GM12873 (cell line): ENCODE results near the gene CHRNA4.

Source experiments
- CTCF ChIP-seq: IDR thresholded peaks from 2 replicates; pipeline ENCODE4 v1.5.1; 2012; ENCODE audit warnings: low read depth, mild to moderate bottlenecking, moderate library complexity, low read length, control low read depth; ENCODE audit not compliant: insufficient read depth; ENCODE audit errors: missing control alignments

CHRNA4 gene

DNA sequence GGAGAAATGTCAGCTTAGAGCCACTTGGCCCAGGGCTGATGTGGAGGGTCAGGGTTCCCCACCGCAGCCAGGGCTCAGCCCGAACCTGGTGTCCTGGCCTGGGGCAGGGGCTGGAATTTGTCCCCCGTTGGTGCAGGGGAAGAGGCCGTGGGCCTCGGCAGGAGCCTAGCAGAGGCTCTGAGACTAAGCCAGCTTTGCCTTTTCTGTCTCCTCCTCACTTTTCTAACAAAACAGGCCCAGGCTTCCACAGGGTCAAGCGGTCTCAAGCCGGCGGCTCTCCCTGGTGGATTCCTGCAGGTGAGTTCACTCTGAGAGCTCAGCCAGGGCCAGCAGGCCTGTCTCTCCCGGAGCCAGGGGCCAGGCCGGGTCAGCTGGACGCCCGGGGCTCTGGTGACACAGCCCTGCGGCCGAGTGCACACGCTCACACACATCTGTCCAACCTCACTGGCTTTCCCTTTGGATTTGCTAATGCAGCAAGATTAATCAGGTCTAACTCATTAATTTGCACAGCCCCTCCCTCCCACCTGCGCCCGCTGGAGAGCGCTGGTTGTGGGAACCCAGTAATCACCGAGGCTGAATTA, 2.9 kb upstream of the CHRNA4 start:
- TF ChIP-seq CTCF = no peak

GRCh38 chr20:63363013-63363957, 2.1 kb upstream of the CHRNA4 start:
- TF ChIP-seq CTCF = no peak

DNA sequence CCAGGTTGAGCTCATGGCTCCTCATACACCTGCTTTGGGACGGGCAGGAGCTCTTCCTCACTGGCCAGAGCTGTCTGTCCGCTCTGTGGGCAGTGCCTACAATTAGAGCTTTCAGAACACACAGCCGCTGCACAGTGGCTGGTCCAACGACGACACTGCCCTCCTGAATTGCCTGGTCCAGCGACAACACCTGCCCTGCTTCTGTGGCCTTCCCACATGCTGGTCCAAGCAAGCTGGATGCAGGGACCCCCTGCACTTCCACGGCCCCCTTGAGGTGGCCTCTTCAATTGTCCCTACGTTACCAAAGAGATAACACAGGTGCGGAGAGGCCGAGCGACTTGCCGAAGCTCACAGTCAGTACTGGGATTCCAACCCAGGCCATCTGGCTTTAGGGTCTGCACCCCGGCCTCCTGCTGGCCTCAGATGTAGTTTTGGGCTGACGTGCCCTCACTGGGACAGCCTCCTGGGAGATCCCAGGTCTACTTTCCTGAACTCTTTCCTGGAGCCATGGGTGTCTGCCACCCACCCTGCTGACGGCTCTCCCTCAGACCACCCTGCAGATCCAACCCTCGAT, 1.4 kb upstream of the CHRNA4 start:
- TF ChIP-seq CTCF = no peak

DNA sequence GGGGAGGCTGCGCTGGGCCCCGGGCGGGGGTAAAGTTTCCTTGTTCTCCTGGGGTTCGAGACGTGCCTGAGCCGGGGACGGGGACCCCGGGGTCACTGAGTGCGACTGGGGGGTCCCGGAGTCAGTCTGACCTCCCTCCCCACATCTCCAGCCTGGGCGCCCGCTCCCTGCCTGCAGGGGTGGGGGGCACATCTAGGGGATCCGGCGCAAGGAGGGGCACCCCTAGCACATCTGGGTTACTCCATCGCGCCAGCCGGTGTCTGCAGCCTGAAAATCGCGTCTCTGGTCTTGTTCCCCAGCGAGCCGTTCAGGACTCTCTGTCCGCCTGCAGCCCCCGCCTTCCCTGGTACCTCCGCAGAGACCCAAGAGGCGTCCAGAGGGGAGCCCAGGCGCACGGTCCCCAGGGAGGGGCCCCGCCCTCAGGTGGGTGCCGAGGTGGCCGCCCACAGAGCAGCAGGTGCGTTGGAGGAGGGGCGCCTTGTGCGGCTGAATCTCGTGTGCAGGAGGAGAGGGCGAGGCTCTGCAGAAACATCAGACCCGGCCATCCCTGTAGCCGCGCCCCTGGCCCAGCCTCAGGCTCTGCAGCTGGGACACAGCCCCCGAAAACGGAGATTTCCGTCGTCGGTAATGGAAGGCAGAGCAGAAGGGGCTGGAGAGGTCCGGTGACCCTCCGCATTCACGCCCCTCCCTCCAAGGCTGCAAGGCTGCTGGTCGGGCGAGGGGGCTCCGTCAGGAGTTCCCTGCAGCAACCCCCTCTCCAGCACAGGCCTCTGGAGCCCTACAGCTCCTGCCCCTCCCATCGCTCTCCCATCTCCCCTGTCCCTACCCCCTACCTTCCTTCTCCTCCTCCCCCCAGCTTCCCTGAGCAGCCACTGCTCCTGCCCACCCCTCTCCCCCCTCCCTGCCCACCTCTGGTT, 628 bp upstream of the CHRNA4 start:
- no peak for TF ChIP-seq CTCF

- TF ChIP-seq CTCF = no peak
These were observed 956 bp downstream of the CHRNA4 start for GRCh38 chr20:63359937-63360849.

DNA sequence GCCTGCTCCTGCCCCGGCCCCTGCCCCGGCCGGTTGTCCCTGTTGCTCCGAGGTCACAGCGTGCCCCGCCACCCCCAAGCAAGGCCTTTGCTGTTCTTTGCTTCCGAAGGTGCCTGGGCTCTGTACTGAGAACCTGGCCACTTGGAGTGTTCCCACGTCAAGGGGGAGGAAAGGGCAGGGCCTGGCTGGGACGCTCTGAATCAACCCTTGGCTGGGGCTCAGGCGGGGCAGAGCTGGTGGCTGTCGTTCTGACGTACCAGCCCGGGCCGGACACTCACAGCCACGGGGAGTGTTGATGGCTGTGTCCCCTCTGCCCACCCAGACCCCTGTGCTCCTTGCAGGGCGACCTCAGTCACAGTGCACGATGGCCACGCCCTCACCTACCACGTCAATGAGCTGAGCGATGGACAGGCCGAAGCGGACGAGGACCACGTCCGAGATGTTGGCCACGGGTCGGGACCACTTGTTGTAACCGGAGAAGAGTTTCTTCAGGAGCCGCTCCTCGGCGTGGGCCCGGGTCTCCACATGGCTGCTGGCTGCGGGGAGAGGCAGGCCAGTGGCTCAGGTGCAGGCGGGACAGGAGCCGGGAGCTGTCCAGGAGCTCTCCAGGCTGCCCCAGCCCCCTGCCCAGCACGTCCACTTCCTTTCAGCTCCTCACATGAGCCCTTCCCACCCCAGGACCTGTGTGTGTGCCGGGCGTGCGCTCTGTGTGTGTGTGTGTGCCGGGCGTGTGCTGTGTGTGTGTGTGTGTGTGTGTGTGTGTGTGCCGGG, 1.8 kb downstream of the CHRNA4 start:
- TF ChIP-seq CTCF = no peak
